Stimulated activated naive CD8-positive, alpha-beta T cell treated with anti-CD3 and anti-CD28 coated beads, Interleukin-15, amount 100 ng/mL, for 72 hours (primary cell): Measurements from ENCODE around the gene TUNAR.
A peak's percentile ranks its signal among the peaks of the same experiment; 100 is the strongest.

Experiments used
- ATAC-seq: fragments of 150-1000 bp; cut with Tn5 transposase; 2 replicates; pipeline ENCODE4 v1.10.0; 2021; ENCODE audit warnings: mild to moderate bottlenecking, moderate library complexity
- DNase-seq, 2 donors: peaks; one replicate each; pipeline ENCODE4 v3.0.0; 2021 to 2022
- H3K27ac Mint-ChIP-seq, 2 donors: one replicate each; pipeline ENCODE4 v1.8.0; 2022; ENCODE audit warnings: mild to moderate bottlenecking in 2 of 2, mixed read lengths in 2 of 2, moderate library complexity in 2 of 2
- H3K27me3 Mint-ChIP-seq: one replicate; pipeline ENCODE4 v1.8.0; 2022; ENCODE audit warnings: mixed read lengths
- H3K4me1 Mint-ChIP-seq: one replicate; pipeline ENCODE4 v1.8.0; 2022; ENCODE audit warnings: mild to moderate bottlenecking, mixed read lengths
- H3K4me3 Mint-ChIP-seq, 2 donors: one replicate each; pipeline ENCODE4 v1.8.0; 2022; ENCODE audit warnings: mild to moderate bottlenecking in 2 of 2, mixed read lengths in 2 of 2, moderate library complexity in 1 of 2
- H3K9me3 Mint-ChIP-seq, 2 donors: one replicate each; pipeline ENCODE4 v1.8.0; 2022; ENCODE audit warnings: mixed read lengths in 2 of 2

TUNAR gene

DNA sequence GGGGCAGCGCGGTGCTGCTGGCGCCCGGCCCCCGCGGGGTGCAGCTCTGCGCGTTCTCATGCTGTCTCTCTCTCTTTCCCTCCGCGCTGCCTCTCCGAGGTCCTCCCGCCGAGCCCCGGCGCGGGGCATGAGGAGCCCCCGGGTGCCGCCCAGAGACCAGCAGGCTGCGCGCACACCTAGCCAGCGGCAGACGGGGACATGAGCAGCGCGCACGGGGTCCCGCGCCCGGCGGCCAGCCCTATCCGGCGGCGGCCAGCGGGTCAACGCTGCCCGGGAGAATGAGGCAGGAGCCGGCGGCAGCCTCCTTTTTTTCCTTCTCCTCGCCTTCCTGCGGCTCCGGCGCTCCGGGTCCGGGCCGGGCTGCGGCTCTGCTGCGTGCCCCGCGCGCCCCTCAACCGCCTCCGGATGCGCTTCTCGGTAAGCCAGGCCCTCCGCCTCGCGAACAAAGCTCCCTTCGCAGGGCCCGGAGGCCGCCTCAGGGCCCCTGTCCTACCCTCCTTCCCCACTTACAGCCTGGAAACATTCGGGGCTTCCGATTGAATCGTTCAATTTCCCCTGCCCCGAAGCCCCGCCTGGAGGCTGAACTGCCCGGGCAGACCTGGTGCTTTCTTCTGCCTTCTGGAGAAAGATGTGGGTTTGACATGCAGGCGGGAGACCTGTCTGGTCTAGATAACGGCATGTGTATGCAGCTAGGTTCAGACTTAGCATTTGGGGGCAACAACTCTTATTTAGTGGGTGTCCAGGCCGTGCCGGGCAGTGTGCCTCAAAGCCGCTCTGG lies at the start of gene TUNAR:
Gene TUNAR, plus strand, starts transcription at position 72 of the 778 bp plus-strand sequence.
- Mint-ChIP-seq H3K27ac (peak within 1 kb of the TSS in 1 of 2 donors; percentile 74), H3K4me3 (peak within 1 kb of the TSS; percentile 30 to 60), H3K27me3 (peaks cover 67% of the 10 kb centered on the region), H3K4me1 (peaks cover 12% of the 10 kb centered on the region), H3K9me3 (no peaks in the 10 kb centered on the region)
- ATAC-seq = peak; percentile 35
- DNase-seq = no peak

DNA sequence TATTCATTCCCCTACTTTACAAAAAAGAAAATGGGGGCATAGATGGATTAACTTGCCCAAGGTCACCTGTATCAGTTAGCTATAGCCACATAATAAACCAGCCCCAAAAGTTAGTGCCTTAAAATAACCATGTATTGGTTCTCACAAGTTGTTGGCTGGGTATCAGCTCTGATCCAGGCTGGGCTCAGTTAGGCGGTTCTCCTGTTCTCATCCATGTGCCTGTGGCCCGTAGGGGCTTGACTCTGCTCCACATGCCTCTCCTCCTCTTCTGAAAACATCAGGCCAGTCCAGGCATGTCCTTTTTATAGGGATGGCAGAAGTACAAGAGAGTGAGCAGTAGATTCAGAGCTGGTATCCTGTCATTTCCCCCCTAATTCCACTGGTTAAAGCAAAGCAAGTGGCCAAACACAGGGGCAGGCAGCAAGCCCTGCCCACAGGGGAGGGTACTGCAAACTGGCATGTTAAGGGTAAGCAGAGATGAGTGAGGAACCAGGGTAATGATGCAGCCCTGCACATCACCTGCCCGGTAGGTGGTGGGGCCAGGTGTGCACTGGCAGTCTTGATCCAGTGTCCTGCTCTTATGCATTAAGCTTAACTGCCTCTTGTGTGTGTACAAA lies 47.9 kb upstream of the TUNAR start:
- H3K27me3 Mint-ChIP-seq = peaks cover 44% of the 10 kb centered on the region
- DNase-seq = no peak

GRCh38 chr14:95829321-95829720 lies 47.3 kb upstream of the TUNAR start:
- Mint-ChIP-seq H3K4me3 (no peak overlapping the region), H3K4me1 (no peaks in the 10 kb centered on the region), H3K9me3 (peaks cover 0 to 13% of the 10 kb centered on the region in 2 donors), H3K27me3 (peaks cover 44% of the 10 kb centered on the region), H3K27ac (no peak overlapping the region)
- no peak for ATAC-seq
- no peak for DNase-seq

More for the DNA sequence above, 47.9 kb upstream of the TUNAR start:
- H3K27ac Mint-ChIP-seq = no peak overlapping the region
- no peaks in the 10 kb centered on the region for H3K4me1 Mint-ChIP-seq
- H3K4me3 Mint-ChIP-seq = no peak overlapping the region
- no peak for ATAC-seq
- H3K9me3 Mint-ChIP-seq = peaks cover 0 to 13% of the 10 kb centered on the region in 2 donors

DNA sequence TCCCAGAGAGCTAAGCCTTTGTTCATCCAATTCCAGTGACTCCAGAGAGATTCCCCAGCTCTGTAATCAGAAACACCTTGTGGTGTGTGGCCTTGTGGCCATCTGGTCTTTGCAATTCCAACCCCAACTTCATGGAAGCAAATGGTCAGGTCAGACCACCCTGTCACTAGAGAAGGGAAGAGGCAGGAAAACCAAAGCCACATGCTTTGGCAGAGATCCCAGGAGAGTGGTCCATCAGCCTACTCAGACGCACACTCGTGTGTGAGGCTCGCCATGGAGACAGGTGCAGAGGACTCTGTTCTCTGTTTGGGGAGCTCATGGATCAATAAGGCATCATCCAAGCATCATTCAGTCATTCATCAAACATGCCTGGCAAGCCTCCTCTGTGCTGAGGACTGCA lies 46.2 kb upstream of the TUNAR start:
- Mint-ChIP-seq H3K9me3 (peaks cover 0 to 17% of the 10 kb centered on the region in 2 donors), H3K27me3 (peaks cover 44% of the 10 kb centered on the region), H3K4me3 (no peak overlapping the region), H3K27ac (no peak overlapping the region), H3K4me1 (peaks cover 7% of the 10 kb centered on the region)
- DNase-seq (no peak), ATAC-seq (no peak)

GRCh38 chr14:95831041-95831440 lies 45.6 kb upstream of the TUNAR start:
- no peak for ATAC-seq
- peaks cover 0 to 23% of the 10 kb centered on the region in 2 donors for H3K9me3 Mint-ChIP-seq
- no peak overlapping the region for H3K4me3 Mint-ChIP-seq
- H3K27me3 Mint-ChIP-seq = peaks cover 44% of the 10 kb centered on the region
- H3K27ac Mint-ChIP-seq = no peak overlapping the region
- DNase-seq = no peak
- H3K4me1 Mint-ChIP-seq = peaks cover 9% of the 10 kb centered on the region

GRCh38 chr14:95831468-95831867 lies 45.2 kb upstream of the TUNAR start:
- H3K4me3 Mint-ChIP-seq = no peak overlapping the region
- no peak for DNase-seq
- ATAC-seq = no peak
- H3K27me3 Mint-ChIP-seq = peaks cover 44% of the 10 kb centered on the region
- H3K4me1 Mint-ChIP-seq = peaks cover 9% of the 10 kb centered on the region
- H3K27ac Mint-ChIP-seq = no peak overlapping the region
- peaks cover 0 to 23% of the 10 kb centered on the region in 2 donors for H3K9me3 Mint-ChIP-seq

DNA sequence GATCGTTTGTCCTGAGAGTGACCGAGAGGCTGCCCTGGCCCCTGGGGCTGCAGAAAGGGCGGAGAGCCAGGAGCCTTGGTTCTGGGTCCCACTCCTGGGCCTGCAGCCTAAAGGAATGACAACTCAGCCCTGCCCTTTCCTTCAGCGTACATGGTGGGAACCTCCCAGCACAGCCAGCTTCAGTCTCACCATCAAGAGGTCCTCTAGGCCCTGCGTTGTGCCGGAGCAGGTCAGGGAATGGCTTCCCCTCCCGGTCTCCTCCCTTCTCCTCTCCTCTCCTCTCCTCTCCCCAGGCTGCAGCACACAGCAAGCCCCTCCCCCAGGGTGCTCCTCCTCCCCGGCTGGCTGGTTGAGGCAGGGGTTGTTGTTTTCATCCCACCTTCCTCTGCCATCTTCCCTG lies 44.6 kb upstream of the TUNAR start:
- peaks cover 44% of the 10 kb centered on the region for H3K27me3 Mint-ChIP-seq
- no peak overlapping the region for H3K4me3 Mint-ChIP-seq
- H3K9me3 Mint-ChIP-seq = peaks cover 0 to 23% of the 10 kb centered on the region in 2 donors
- ATAC-seq (no peak), DNase-seq (no peak)
- peaks cover 9% of the 10 kb centered on the region for H3K4me1 Mint-ChIP-seq
- H3K27ac Mint-ChIP-seq = no peak overlapping the region

DNA sequence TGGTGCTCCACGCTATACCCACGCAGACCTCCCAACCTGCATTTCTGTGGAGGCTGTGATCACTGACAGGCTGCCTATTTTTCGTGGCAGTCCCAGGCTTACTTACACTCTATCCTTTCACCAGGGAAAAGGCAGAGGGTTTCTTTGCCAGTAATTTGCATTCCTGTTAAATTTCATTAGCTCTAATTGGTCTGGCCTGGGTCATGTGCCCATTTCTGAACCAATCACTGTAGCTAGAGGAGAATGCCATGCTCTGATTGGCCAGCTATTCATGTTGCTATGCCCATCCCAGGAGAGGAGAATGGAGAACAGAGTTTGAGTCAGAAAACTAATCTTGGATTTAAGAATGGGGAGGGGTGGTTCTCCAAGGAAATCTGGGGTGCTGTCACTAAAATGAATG lies 43.2 kb upstream of the TUNAR start:
- no peak overlapping the region for H3K4me3 Mint-ChIP-seq
- no peak for ATAC-seq
- peaks cover 35% of the 10 kb centered on the region for H3K27me3 Mint-ChIP-seq
- no peak for DNase-seq
- peaks cover 0 to 22% of the 10 kb centered on the region in 2 donors for H3K9me3 Mint-ChIP-seq
- no peak overlapping the region for H3K27ac Mint-ChIP-seq
- H3K4me1 Mint-ChIP-seq = peaks cover 9% of the 10 kb centered on the region

- ATAC-seq (no peak), DNase-seq (no peak)
- H3K27ac Mint-ChIP-seq = no peak overlapping the region
- peaks cover 0 to 12% of the 10 kb centered on the region in 2 donors for H3K9me3 Mint-ChIP-seq
- no peak overlapping the region for H3K4me3 Mint-ChIP-seq
- peaks cover 29% of the 10 kb centered on the region for H3K27me3 Mint-ChIP-seq
- peaks cover 9% of the 10 kb centered on the region for H3K4me1 Mint-ChIP-seq
These were observed 42.1 kb upstream of the TUNAR start for GRCh38 chr14:95834496-95834895.

- Mint-ChIP-seq H3K4me1 (peaks cover 9% of the 10 kb centered on the region), H3K27me3 (peaks cover 24% of the 10 kb centered on the region), H3K9me3 (peaks cover 0 to 9% of the 10 kb centered on the region in 2 donors), H3K27ac (no peak overlapping the region), H3K4me3 (no peak overlapping the region)
- ATAC-seq = peak; percentile 78
- peak in 1 of 2 donors; percentile 16 for DNase-seq
These were observed 41.4 kb upstream of the TUNAR start for GRCh38 chr14:95835121-95835730.

- ATAC-seq (no peak), DNase-seq (no peak)
- Mint-ChIP-seq H3K27me3 (peaks cover 12% of the 10 kb centered on the region), H3K27ac (no peak overlapping the region), H3K9me3 (peaks cover 0 to 9% of the 10 kb centered on the region in 2 donors), H3K4me1 (peaks cover 9% of the 10 kb centered on the region), H3K4me3 (no peak overlapping the region)
These were observed 37.8 kb upstream of the TUNAR start for GRCh38 chr14:95838862-95839261.

DNA sequence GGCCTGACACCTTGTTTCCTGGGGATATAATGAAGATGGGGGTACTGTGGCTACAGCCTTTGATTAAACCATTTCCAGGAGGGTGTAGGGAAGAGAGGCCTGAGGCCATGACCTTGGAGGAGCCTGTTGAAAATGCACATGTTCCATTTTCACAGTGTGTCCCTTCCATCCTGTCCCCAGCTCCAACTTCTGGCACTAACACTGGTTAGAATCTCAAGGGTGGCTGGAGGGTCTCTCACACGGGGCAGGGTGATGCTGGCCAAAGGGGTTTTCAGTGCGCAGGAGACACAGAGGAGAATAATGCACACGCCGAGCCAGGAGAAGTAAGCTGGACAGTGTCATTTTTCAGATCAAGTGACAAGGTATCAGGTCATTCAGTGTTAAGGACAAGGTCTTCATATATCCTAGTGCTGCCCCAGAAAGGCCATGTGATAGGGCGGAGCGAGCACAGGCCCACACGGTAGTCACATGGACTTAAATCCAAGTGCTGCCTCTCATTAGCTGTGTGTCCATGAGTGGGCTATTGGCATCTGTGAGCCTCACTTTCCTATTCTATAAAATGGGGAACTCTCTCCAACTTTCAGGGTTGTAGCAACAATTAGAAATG lies 36.4 kb upstream of the TUNAR start:
- peaks cover 12% of the 10 kb centered on the region for H3K27me3 Mint-ChIP-seq
- H3K27ac Mint-ChIP-seq = no peak overlapping the region
- peaks cover 4% of the 10 kb centered on the region for H3K4me1 Mint-ChIP-seq
- no peak overlapping the region for H3K4me3 Mint-ChIP-seq
- peaks cover 0 to 8% of the 10 kb centered on the region in 2 donors for H3K9me3 Mint-ChIP-seq
- ATAC-seq = no peak
- DNase-seq = no peak

GRCh38 chr14:95841668-95842067 lies 35.0 kb upstream of the TUNAR start:
- no peaks in the 10 kb centered on the region for H3K4me1 Mint-ChIP-seq
- ATAC-seq (no peak), DNase-seq (no peak)
- peaks cover 18% of the 10 kb centered on the region for H3K27me3 Mint-ChIP-seq
- no peaks in the 10 kb centered on the region for H3K9me3 Mint-ChIP-seq
- H3K4me3 Mint-ChIP-seq = no peak overlapping the region
- no peak overlapping the region for H3K27ac Mint-ChIP-seq

- no peak overlapping the region for H3K27ac Mint-ChIP-seq
- no peak overlapping the region for H3K4me3 Mint-ChIP-seq
- peaks cover 0 to 6% of the 10 kb centered on the region in 2 donors for H3K9me3 Mint-ChIP-seq
- ATAC-seq (no peak), DNase-seq (no peak)
- H3K4me1 Mint-ChIP-seq = no peaks in the 10 kb centered on the region
- peaks cover 36% of the 10 kb centered on the region for H3K27me3 Mint-ChIP-seq
These were observed 26.9 kb upstream of the TUNAR start for GRCh38 chr14:95849761-95850160.

GRCh38 chr14:95850429-95850828 lies 26.2 kb upstream of the TUNAR start:
- ATAC-seq = no peak
- peaks cover 36% of the 10 kb centered on the region for H3K27me3 Mint-ChIP-seq
- peaks cover 0 to 6% of the 10 kb centered on the region in 2 donors for H3K9me3 Mint-ChIP-seq
- H3K27ac Mint-ChIP-seq = no peak overlapping the region
- no peaks in the 10 kb centered on the region for H3K4me1 Mint-ChIP-seq
- no peak for DNase-seq
- no peak overlapping the region for H3K4me3 Mint-ChIP-seq

DNA sequence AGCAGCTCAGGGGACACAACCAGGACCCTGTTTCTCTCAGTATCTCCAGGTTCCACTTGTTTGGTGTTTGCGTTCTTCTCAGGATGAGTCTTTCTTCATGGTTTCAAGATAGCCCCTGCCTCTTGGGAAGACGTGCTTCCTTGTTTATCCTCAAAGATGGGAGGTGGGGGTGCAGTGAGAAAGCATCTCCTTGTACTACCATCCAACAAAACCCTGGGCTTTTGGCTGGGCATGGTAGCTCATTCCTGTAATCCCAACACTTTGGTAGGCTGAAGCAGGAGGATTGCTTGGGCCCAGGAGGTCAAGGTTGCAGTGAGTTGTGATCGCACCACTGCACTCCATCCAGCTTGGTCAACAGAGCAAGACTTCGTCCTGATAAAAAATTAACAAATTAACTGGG lies 21.0 kb upstream of the TUNAR start:
- H3K4me3 Mint-ChIP-seq = no peak overlapping the region
- H3K27ac Mint-ChIP-seq = no peak overlapping the region
- H3K4me1 Mint-ChIP-seq = no peaks in the 10 kb centered on the region
- peaks cover 0 to 6% of the 10 kb centered on the region in 2 donors for H3K9me3 Mint-ChIP-seq
- peaks cover 36% of the 10 kb centered on the region for H3K27me3 Mint-ChIP-seq
- DNase-seq = no peak
- ATAC-seq = no peak
